Stimulated activated CD4-positive, alpha-beta T cell treated with anti-CD3 and anti-CD28 coated beads, Interleukin-12 subunit alpha, Interleukin-12 subunit beta, amount 100 ng/mL, for 48 hours (primary cell): ENCODE results near the gene CMKLR1.

ENCODE experiments used
- DNase-seq, 3 donors: peaks; one replicate each; pipeline ENCODE4 v3.0.0-alpha.2; 2020; ENCODE audit warnings: low read depth in 2 of 3, low spot score in 1 of 3

Gene CMKLR1

DNA sequence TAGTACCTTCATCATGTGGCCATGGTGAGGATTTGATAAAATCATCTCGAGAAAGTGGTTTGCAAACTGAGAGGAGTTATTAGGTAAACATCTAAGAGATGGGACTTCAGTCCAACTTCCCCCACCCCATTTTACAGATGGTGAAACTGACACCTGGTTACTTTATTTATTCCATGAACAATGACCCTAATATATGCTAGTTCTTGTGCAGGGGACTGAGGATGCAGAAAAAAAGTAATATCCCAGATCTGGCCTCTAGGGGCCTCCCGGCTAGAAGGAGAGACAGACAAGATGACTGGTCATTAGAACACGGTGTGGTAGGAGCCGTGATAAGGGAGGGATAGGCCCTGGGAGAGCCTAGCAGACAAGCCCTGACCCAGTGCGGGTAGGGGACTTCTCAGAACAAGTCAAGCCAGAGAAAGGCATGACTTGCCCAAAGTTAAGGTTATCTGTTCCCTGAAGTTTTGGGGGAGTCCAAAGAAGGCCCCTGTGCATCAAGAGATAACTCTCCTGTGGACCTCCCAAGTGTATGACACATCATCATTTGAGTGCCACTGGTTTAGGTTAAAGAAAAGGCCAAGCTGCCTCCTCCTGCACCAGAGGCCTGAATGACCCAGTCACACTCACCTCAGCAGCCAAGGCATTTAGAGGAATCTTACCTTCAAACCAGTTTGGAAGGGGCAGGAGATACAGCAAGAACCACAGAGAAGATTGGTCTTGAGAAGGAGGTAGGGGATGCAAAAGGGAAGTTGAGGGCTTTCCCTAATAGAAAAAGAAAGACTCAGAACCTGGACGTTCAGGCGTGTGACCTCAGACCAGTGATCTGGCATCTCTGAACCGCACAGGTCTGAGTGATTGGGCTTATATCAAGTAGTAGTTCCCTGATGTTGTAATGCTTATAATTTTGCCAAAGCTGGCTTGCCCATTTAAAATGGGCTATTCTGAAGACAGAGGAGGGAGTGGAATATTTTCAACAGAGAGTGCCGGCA, 1.6 kb downstream of the CMKLR1 start:
- DNase-seq, result peak in 1 of 3 donors; percentile 8

DNA sequence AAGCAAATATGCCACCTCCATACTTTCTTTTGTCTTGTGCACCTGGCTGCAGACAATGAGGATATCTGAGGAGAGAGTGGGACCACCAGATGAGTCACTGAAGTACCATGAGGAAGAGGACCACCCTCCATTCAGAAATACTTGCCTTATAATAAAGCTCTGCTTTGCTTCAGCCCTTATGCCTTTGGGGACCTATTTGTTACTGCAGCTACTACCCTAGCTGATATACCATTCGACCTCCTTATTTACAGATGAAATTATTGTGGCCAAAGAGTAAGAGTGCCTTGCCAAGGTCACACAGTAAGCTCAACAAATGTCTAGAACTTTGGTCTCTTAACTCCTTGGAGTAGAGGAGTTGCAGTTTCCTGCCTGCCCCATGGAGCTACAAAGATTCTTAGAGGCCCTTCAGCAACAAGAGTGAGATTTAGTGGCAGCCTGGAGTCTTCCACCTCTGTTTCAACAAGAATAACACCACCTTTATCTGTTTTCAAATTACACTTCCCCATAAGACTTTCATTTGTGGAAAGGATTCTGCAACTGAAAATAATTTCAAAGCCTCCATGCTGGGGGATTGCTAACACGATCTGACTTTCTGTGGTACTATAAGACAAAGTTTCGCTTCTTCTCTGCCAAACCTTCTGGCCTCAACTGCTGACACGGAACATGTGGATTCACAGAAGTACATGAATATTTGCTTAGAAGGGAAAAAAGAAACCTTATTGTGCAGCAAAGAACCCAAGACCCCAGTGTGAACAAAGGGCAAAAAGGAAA, 3.6 kb downstream of the CMKLR1 start:
- no peak for DNase-seq

DNA sequence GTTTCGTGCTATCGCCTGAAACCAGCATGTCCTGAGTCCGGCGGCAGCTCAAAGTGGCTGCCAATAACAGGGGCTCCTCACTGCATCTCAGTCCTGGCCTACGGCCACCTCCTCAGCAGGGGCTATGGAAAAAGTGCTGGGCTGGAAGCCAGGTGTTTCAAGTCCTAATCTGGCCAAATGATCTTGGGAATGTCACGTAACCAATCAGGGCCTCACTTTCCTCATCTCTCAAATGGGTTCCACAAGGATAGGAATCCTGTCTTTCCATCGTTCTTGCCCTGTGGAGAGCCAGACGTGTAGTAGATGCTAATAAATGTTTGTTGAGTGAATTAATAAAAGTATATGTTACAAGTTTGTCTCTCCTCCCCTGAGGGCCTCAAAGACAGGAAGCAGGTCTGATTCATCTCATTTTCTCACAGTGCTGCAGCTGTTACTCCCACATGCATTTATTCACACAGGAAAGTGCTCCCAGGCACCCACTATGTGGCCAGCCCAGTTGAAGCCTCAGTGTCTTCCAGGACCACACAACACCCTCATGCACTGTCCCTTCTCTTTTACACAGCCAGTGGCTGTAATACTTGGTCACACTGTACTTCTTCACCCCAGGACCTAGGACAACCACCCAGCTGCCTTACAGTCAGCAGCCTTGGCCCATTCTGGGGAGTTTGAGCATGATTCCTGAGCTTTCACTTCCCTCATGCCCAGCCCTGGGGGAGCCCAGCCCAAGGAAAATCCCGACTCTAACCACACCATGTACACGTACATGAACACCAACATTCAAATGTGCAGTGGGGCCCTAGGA, 5.0 kb downstream of the CMKLR1 start:
- no peak for DNase-seq

DNA sequence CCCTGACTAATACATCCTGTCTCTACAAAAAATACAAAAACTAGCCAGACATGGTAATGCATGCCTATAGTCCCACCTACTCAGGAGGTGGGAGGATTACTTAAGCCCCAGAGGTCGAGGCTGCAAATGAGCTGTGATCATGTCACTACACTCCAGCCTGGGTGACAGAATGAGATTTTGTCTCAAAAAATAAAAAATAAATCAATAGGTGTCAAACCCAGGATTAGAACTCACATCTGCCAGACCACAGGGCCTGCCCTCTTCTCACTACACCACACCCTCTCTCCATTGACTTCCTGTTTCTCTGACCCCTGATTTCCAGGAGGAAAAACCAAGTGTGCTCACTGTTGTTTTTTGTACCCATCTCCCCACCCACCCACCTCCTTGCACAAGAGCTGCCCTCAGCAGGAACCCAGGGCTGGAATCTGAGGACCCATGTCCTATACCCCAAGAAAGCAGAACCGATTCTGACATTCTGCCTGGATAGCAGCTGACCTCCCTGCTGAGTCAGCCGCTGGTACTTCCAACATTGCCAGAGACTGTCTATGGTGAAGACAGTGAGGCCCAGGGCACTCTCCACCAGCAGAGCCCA, 6.2 kb downstream of the CMKLR1 start:
- DNase-seq, result no peak

- no peak for DNase-seq
These were observed 10.7 kb downstream of the CMKLR1 start for GRCh38 chr12:108328420-108328819.

DNA sequence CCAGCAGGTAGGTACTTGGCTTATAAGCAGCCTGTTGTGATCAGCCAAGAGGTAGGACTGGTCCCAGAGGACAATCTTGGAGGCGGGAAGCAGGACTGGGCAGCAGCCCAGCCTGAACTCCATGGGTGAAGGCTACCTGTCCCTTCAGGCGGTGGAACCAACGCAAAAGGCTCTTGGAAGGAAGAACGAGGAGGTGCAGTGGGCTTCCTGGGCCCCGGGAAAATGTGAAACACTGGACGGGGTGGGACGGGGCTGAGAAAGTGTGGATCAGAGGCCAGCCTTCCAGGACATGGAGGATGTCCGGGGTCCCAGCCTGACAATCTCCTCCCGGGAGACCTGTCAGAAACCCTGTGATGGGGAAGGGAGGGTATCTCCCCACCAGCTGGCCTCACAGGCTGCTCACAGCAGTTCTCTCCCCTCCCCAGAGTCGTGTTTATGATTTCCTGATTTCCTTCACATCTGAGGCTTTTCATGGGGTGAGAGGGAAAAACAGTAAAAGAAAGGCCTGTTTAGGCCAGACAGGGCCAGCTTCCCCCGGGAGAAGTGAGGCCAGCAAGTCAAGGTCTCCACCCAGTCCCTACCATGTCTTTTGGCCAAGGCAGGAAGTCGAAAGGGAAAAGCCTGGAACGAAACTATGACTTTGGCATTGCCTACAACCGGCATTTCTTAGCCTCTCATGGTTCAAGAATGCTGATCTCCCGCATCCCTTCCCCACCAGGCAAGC, 11.3 kb downstream of the CMKLR1 start:
- DNase-seq, result no peak

DNA sequence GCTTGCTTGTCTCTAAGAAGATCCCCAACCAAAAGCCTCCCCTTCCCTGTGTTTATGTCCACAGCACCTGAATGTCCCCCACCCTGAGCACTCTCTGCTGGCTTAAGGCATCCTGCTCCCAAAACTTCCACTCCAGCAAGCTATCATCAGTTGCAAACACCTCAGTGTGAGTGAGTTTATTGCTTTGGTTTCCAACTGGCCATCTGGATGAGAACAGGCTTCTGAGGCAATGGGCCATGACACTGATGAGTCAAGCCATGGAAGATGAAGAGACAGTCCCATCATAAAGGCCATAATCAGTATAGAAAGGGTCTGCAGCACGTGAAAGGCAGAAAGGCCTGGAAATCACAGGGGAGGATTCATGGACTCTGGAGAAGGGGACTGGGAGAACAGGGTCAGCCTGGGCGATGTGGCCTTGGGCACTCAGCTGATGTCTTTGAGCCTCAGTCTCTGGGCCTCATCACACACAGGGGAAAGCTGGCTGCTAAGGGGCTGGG, 12.8 kb downstream of the CMKLR1 start:
- no peak for DNase-seq

DNA sequence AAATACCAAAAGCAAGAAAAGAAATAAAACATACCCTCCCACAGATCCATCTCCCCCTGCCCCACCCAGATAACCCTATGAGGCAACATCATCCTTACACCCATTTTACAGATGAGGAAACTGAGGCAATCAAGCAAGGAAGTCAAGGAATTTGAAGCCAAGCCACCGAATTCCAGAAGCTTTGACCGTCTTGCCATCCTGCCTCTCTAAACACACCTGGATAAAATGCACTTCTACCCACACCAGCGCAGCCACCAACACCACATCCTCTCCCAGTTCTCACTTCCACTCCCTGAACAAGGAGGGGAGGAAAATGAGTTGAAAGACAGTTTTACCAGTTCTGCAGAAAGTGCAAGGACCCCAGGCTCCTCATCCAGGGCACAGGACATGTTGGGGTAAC, 13.6 kb downstream of the CMKLR1 start:
- DNase-seq, result no peak

GRCh38 chr12:108325018-108325358, 14.1 kb downstream of the CMKLR1 start:
- no peak for DNase-seq

DNA sequence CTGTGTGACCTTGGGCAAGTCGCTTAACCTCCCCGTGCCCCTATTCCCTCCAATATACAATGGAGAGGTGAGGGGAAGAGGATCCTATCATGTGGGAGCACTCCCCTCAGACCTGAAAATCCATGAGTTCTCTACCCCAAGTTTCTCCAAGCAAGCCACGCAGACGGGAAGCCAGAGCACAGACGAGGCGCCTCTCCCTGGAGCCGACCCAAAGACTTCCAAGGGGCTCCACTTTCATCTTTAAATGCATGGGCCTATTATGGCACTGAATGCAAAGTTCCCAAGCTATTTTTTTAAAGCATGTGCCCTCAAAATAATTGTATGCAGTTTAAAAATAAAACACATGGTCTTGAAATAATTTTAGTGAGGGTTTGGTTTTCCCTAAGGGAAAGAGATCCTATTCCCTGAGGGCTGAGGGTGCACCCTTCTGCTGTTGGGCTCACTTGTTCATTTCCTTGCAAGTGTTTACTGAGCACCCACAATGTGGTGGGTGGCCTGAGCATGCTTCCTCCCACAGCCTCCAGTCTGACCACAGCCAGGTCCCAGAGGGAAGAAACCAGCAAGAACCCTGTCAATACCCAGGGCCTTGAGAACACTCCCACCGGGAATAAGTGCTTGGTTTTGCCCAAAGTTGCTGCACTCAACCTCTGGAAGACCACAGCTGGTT, 14.6 kb downstream of the CMKLR1 start:
- DNase-seq, result no peak

GRCh38 chr12:108323581-108323980, 15.5 kb downstream of the CMKLR1 start:
- no peak for DNase-seq

DNA sequence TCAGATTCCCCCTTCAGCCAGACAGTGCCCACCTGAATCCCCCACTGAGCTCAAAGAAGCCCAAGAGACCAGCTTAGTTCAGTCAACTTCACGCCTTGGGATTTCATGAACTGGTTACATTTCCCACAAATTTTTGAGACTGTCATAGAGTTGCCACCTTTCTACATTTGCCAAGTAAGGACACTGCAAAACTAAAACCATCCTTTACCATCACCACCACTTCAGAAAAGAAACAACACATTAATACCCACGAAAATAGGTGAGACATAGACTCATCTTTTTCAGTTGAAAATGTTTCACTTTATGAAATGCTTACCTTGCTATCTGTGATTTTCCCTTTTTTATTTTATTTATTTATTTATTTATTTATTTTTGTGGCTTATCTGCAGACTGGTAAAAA, 16.1 kb downstream of the CMKLR1 start:
- DNase-seq, result no peak

GRCh38 chr12:108321688-108322087, 17.4 kb downstream of the CMKLR1 start:
- no peak for DNase-seq

DNA sequence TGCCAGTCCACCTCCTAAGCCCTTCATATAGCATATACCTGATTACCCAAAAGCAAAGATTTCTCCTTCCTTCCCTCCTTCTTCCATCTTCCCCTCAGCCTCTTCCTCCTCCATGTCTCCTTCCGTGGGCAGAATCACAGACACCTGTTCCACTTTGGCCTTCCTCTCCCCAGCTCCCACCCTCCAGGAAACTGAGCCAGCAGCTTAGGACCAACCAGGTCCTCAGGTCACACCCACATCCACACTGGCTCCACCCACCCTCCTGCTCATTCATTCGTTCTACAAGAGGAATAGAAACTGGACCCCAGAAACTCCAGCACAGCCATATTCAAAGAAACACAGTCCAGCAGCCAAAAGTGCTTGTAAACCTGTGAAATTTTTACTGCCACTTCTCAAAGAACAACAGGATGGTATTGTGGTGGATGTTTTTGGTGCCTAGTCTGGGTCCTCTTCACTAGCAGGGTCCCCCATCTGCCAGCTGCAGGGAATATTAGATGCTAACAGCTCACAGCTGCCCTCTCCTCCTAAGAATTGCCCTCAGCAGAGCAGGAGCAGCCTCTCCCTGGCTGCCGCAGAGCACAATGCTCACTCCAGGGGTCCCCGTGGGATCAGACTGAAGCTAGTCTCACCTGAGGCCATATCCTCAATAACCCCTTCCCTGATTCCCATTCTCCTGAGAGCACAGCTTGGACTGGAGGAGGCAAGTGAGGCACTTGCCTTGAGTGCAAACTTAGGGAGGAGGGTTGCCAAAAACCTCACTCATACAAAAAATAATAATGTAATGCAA, 18.4 kb downstream of the CMKLR1 start:
- no peak for DNase-seq

DNA sequence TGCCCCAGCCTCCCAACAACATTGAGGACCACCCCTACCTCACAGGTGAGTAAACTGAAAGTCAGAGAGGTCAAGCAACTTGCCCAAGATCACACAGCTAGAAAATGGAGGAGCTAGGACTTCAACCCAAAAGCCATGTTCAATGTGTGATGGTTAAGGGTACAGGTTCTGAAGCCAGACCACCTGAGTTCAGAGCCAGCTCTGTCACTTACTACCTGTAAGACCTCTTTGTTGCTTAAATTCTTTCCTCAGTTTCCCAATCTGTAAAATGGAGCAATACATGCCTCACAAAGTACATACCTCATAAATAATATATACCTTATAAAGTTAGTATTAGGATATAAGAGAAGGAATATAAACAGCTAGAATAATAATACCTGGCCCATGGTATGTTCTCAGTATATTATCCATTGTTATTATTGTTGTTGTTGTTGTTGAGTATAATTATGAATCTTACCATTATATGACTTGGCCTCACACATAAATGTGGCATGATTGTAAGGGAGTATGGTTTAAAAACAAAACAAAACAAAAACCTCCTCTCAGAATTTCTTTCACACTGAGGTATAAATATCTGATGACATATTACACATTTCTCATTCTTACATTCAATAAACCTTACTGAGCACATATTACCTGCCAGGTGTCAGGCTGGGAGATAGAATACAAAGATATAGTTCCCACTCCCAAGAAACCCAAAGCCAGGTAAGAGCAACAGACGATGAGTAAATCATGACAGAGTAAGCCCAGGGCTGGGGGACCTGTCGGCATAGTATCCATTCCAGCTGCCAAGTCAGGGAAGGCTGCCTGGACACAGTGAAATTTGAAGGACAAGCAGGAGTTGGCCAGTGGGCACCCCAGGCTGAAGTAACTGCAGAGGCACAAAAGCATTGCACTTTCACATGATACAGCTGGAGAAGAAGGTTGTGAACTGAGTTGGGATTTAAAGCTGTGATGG, 19.6 kb downstream of the CMKLR1 start:
- DNase-seq, result no peak

DNA sequence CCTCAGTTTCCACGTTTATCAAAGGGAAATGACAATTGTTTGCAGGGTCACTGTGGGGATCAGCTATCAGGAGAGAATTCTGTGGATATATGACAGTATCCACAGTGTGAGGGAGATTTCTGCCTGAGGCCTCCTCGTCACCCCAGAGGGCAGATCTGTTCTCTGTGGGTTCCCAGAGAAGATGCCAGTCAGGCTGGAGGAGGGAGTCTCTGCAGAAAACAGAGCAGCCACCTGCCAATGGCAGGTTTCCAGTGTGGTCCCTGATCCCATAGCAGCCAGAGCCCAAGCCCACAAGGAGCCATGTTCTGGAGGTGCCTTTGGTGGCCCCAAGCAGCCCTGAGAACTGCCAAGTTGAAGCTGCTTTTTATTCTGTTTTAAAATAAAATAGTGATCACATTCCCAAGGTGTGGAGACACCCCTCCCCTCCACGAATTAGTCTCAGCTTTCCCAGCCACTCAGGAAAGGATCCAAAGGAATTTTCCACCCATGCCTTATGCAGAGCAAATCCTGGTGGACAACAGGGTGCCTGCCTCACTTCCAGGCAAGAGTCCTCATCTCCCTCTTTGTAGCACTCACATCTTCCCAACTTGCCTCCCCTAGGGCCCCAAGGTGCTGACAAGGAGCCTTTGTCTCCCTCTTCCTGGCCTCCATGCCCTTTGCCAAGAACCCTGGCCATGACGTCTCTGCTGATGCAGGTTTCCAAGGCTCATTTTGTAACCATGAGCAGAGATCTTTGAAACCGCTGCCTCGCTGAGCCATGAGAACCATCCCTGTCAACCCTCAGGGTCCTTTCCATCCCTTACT, 20.4 kb downstream of the CMKLR1 start:
- no peak for DNase-seq
